H1 (cell line): ENCODE results near the gene ZNF496. TPM values are rescaled to one million over a fixed set of nuclear protein-coding genes. Genes with fewer than 3 reads are reported as not detected.
A peak's percentile ranks its signal among the peaks of the same experiment; 100 is the strongest.

Source experiments
- CTCF ChIA-PET: fragments of 300-600 bp; sonication (Branson Sonifier 250); formaldehyde crosslinking; loops from one replicate; lab custom pipeline; 2021; ENCODE audit not compliant: partially characterized antibody; lab: Charles Lee
- POLR2A ChIA-PET: fragments of 300-600 bp; sonication (Branson Sonifier 250); formaldehyde crosslinking; loops from one replicate; lab custom pipeline; 2021; ENCODE audit warnings: inconsistent platforms; ENCODE audit not compliant: partially characterized antibody; lab: Charles Lee
- DNase-seq, 2 experiments: peaks; one replicate each; pipeline versions ENCODE4 v3.0.0 to v3.0.0-alpha.2; 2010 to 2022; ENCODE audit warnings: low spot score in 2 of 2, low read depth in 1 of 2, mixed read lengths in 1 of 2
- FAIRE-seq: peaks from 2 replicates; lab custom pipeline; 2011; peaks lifted over from hg19 to GRCh38; lab: Jason Lieb, UNC
- H2AFZ ChIP-seq: 2 replicates; pipeline ENCODE4 v1.8.1; 2012; ENCODE audit warnings: low read length, inconsistent platforms
- H2AK5ac ChIP-seq: 2 replicates; pipeline ENCODE4 v1.6.1; 2013; ENCODE audit warnings: low read depth, low read length
- H2BK120ac ChIP-seq: replicated peaks from 2 replicates; pipeline ENCODE3; 2013; ENCODE audit warnings: low read depth, low read length, inconsistent platforms
- H2BK12ac ChIP-seq: 2 replicates; pipeline ENCODE4 v1.6.1; 2013; ENCODE audit warnings: low read depth, low read length
- H2BK15ac ChIP-seq: 2 replicates; pipeline ENCODE4 v1.6.1; 2013; ENCODE audit warnings: low read length
- H2BK20ac ChIP-seq: 2 replicates; pipeline ENCODE4 v1.6.1; 2013; ENCODE audit warnings: low read length
- H2BK5ac ChIP-seq: 2 replicates; pipeline ENCODE4 v1.6.1; 2013; ENCODE audit warnings: low read depth, low read length
- H3K14ac ChIP-seq: 2 replicates; pipeline ENCODE4 v1.6.1; 2013; ENCODE audit warnings: inconsistent platforms; ENCODE audit not compliant: insufficient read length
- H3K18ac ChIP-seq: 2 replicates; pipeline ENCODE4 v1.6.1; 2013; ENCODE audit warnings: low read length; ENCODE audit errors: extremely low read depth
- H3K23ac ChIP-seq: 2 replicates; pipeline ENCODE4 v1.6.1; 2013; ENCODE audit warnings: inconsistent platforms; ENCODE audit not compliant: insufficient read length
- H3K23me2 ChIP-seq: 2 replicates; pipeline ENCODE4 v1.6.1; 2013; ENCODE audit warnings: low read depth, low read length
- H3K27ac ChIP-seq: 2 replicates; pipeline ENCODE4 v1.6.1; 2011; ENCODE audit warnings: low read depth, low read length, inconsistent platforms
- H3K27me3 ChIP-seq, 4 experiments: replicated peaks in 1 of 4; 1 replicate in 1 of 4; 2 replicates in 3 of 4; pipeline versions ENCODE4 v1.6.1 to v1.8.1; 2011 to 2013; ENCODE audit warnings: low read length in 3 of 4, mild to moderate bottlenecking in 3 of 4, inconsistent platforms in 2 of 4, mixed read lengths in 2 of 4, moderate library complexity in 1 of 4; ENCODE audit not compliant: control insufficient read depth in 3 of 4, insufficient read depth in 3 of 4; ENCODE audit errors: extremely low read depth in 1 of 4
- H3K36me3 ChIP-seq, 4 experiments: 2 replicates each; pipeline versions ENCODE4 v1.6.1 to v1.8.1; 2011 to 2013; ENCODE audit warnings: mild to moderate bottlenecking in 4 of 4, low read length in 3 of 4, moderate library complexity in 2 of 4, control low read depth in 1 of 4, inconsistent platforms in 1 of 4; ENCODE audit not compliant: insufficient read depth in 4 of 4, control insufficient read depth in 2 of 4
- H3K4ac ChIP-seq: replicated peaks from 2 replicates; pipeline ENCODE3; 2013; ENCODE audit warnings: low read length, low read depth, mixed read lengths, inconsistent platforms; ENCODE audit not compliant: insufficient read length
- H3K4me1 ChIP-seq, 4 experiments: replicated peaks in 1 of 4; 1 replicate in 1 of 4; 2 replicates in 3 of 4; pipeline versions ENCODE4 v1.6.1 to v1.8.1; 2011 to 2013; ENCODE audit warnings: low read length in 3 of 4, inconsistent platforms in 2 of 4, mixed read lengths in 1 of 4; ENCODE audit not compliant: insufficient read depth in 4 of 4, control insufficient read depth in 3 of 4
- H3K4me2 ChIP-seq, 2 experiments: 2 replicates each; pipeline versions ENCODE4 v1.6.1 to v1.8.1; 2011 to 2013; ENCODE audit warnings: low read depth in 2 of 2, low read length in 2 of 2, control low read depth in 1 of 2, inconsistent platforms in 1 of 2, mild to moderate bottlenecking in 1 of 2; ENCODE audit not compliant: insufficient read depth in 1 of 2
- H3K4me3 ChIP-seq, 4 experiments: fragments of 200-600, 300-600 bp in 1 of 4; sonication (generic), shearing (Covaris generic), sonication (Bioruptor Twin) in 1 of 4; 2 replicates each; pipeline versions ENCODE4 v1.5.1 to v1.8.1; 2011 to 2016; ENCODE audit warnings: low read length in 4 of 4, low read depth in 3 of 4, control low read depth in 2 of 4, inconsistent platforms in 2 of 4, mild to moderate bottlenecking in 2 of 4, mixed read lengths in 1 of 4, moderate library complexity in 1 of 4; ENCODE audit not compliant: insufficient read depth in 2 of 4; ENCODE audit errors: extremely low read depth in 1 of 4
- H3K56ac ChIP-seq: replicated peaks from 2 replicates; pipeline ENCODE3; 2013; ENCODE audit warnings: low read depth, mild to moderate bottlenecking, mixed read lengths, low read length, inconsistent platforms; ENCODE audit not compliant: insufficient read length
- H3K79me1 ChIP-seq: 2 replicates; pipeline ENCODE4 v1.6.1; 2013; ENCODE audit warnings: low read depth, low read length, control low read depth
- H3K79me2 ChIP-seq, 2 experiments: 2 replicates each; pipeline versions ENCODE4 v1.6.1 to v1.8.1; 2012 to 2013; ENCODE audit warnings: low read length in 2 of 2, mild to moderate bottlenecking in 2 of 2, inconsistent platforms in 1 of 2; ENCODE audit not compliant: insufficient read depth in 2 of 2, control insufficient read depth in 1 of 2
- H3K9ac ChIP-seq, 4 experiments: replicated peaks in 1 of 4; 1 replicate in 1 of 4; 2 replicates in 3 of 4; pipeline versions ENCODE4 v1.6.1 to v1.8.1; 2011 to 2013; ENCODE audit warnings: low read depth in 3 of 4, low read length in 3 of 4, control low read depth in 2 of 4, mild to moderate bottlenecking in 2 of 4, moderate library complexity in 2 of 4, inconsistent platforms in 1 of 4; ENCODE audit errors: extremely low read depth in 1 of 4
- H3K9me3 ChIP-seq, 2 experiments: 2 replicates each; pipeline versions ENCODE4 v1.6.1 to v1.8.1; 2012 to 2013; ENCODE audit warnings: mild to moderate bottlenecking in 2 of 2, moderate library complexity in 2 of 2, control low read depth in 1 of 2, inconsistent platforms in 1 of 2, low read depth in 1 of 2, low read length in 1 of 2, mixed read lengths in 1 of 2; ENCODE audit not compliant: insufficient read depth in 2 of 2
- H4K20me1 ChIP-seq, 2 experiments: replicated peaks in 1 of 2; 2 replicates each; pipeline versions ENCODE3 to v1.8.1; 2011 to 2013; ENCODE audit warnings: inconsistent platforms in 2 of 2, low read length in 2 of 2, mild to moderate bottlenecking in 1 of 2; ENCODE audit not compliant: insufficient read depth in 2 of 2, control insufficient read depth in 1 of 2
- H4K5ac ChIP-seq: 2 replicates; pipeline ENCODE4 v1.6.1; 2013; ENCODE audit warnings: low read length, low read depth, mixed read lengths, inconsistent platforms; ENCODE audit not compliant: insufficient read length
- H4K8ac ChIP-seq: 2 replicates; pipeline ENCODE4 v1.8.0; 2013; ENCODE audit warnings: mild to moderate bottlenecking, moderate library complexity, low read length, inconsistent platforms; ENCODE audit not compliant: insufficient read depth; ENCODE audit errors: extremely low read depth
- H4K91ac ChIP-seq: replicated peaks from 2 replicates; pipeline ENCODE3; 2013; ENCODE audit warnings: low read length, mixed read lengths, inconsistent platforms; ENCODE audit not compliant: insufficient read length
- ASH2L ChIP-seq: fragments of 200-600, 300-600 bp; sonication (generic); IDR thresholded peaks from one replicate; pipeline ENCODE4 v1.7.1; 2017; ENCODE audit warnings: low read length
- CHD2 ChIP-seq: IDR thresholded peaks from 2 replicates; pipeline ENCODE4 v1.6.1; 2012; ENCODE audit warnings: low read length, improper control_type of control experiment
- FOSL1 ChIP-seq: IDR thresholded peaks from 2 replicates; pipeline ENCODE4 v1.6.1; 2011; ENCODE audit warnings: mild to moderate bottlenecking, low read depth, low read length, moderate library complexity; ENCODE audit not compliant: insufficient read depth
- GTF2F1 ChIP-seq: IDR thresholded peaks from 2 replicates; pipeline ENCODE4 v1.6.1; 2012; ENCODE audit warnings: low read depth, low read length, improper control_type of control experiment, borderline replicate concordance
- RNF2 ChIP-seq: fragments of 200-900, 300-1000 bp; sonication (generic); IDR thresholded peaks from 2 replicates; pipeline ENCODE4 v1.7.1; 2016; ENCODE audit warnings: borderline replicate concordance, low read depth, mild to moderate bottlenecking, antibody characterized with exemption, low read length; ENCODE audit not compliant: poor library complexity, severe bottlenecking; ENCODE audit errors: missing control alignments
- WGBS, 2 experiments: shearing (Covaris generic) in 1 of 2; methylation state at CpG; one replicate each; pipeline versions ENCODE4 v1.1.6 to v1.1.7; 2013 to 2015; ENCODE audit warnings: low lambda C conversion rate in 2 of 2, mixed read lengths in 2 of 2, inconsistent platforms in 1 of 2, low coverage in 1 of 2, missing lambda C conversion rate in 1 of 2; ENCODE audit not compliant: insufficient replicate concordance in 2 of 2, insufficient coverage in 1 of 2, insufficient read length in 1 of 2; ENCODE audit errors: extremely low coverage in 1 of 2, missing lambda C conversion rate in 1 of 2; 5-methylcytosine and 5-hydroxymethylcytosine counted together
- polyA plus RNA-seq, 7 experiments: library from polyadenylated mRNA; depleted of rRNA in 3 of 7; stranded (reverse) in 5 of 7; unstranded in 2 of 7; fragments of >200 nt in 5 of 7; fragments of 200-250 nt in 2 of 7; gene quantifications; 1 replicate in 5 of 7; 2 replicates in 1 of 7; 4 replicates in 1 of 7; pipeline versions ENCODE4 v1.2.1 to v1.2.3, GENCODE V29; 2011 to 2013; ENCODE audit warnings: missing spikeins in 2 of 7, mixed read lengths in 2 of 7
- total RNA-seq: library from RNA; stranded (reverse); fragmentation: NEBNext Ultra II Directional; extraction: Animal tissue kit (Norgen Biotek cat#: 25700); gene quantifications from 2 replicates; pipeline ENCODE4 v1.2.1, GENCODE V29; 2021

The ZNF496 gene
- total and polyA plus RNA-seq, 2 of the 8 experiments (the other 6 are each of a cell fraction or from before 2014, with no cell fraction given): 27.9 to 71.4 TPM

DNA sequence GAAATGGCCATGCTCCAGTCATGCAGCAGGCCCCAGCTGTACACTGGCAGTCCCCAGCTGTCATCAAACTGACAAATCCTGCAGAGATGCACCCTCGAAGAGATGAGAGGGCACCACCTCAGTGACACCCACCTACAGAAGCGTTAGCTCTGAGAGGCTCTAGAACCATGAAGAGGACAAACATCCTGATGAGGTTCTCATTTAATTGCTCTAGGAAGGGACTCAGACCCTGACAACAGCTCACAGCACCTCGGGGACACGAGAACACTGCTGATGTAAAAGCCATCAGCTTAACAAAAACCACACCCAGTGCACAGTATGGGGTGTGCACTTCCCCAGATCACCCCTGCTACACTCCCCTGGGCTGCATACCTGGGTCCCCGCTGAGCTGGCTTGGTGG lies 3.4 kb downstream of the ZNF496 start:
- Histone ChIP-seq H2BK12ac (no peak overlapping the region), H3K27ac (no peak overlapping the region), H3K14ac (no peak overlapping the region), H3K4me1 (peaks cover 6 to 11% (median 10%) of the 10 kb centered on the region in 4 experiments), H3K27me3 (no peaks in the 10 kb centered on the region), H4K8ac (peak overlapping the region; percentile 41; the same call in 1 of the 2 replicates), H2BK15ac (no peak overlapping the region), H3K23me2 (peaks cover 9% of the 10 kb centered on the region), H3K4me3 (no peak overlapping the region), H4K5ac (no peak overlapping the region), H3K79me2 (peaks cover 3 to 46% of the 10 kb centered on the region in 2 experiments; a peak in 3 of 4 replicates), H3K23ac (no peak overlapping the region), H2BK20ac (no peak overlapping the region), H3K36me3 (peaks cover 22 to 54% (median 34%) of the 10 kb centered on the region in 4 experiments; a peak in 7 of 8 replicates), H2AFZ (no peak overlapping the region), H2BK120ac (no peak overlapping the region), H3K18ac (no peak overlapping the region), H2BK5ac (no peak overlapping the region), H3K9me3 (no peaks in the 10 kb centered on the region), H3K4me2 (no peak overlapping the region), H4K91ac (no peak overlapping the region), H4K20me1 (peaks cover 2 to 20% of the 10 kb centered on the region in 2 experiments), H3K56ac (no peak overlapping the region), H3K9ac (no peak overlapping the region), H3K79me1 (peaks cover 21% of the 10 kb centered on the region; the same call in 1 of the 2 replicates), H3K4ac (no peak overlapping the region), H2AK5ac (no peak overlapping the region)
- 92% methylated on average over 5 of the region's 5 CpGs; no CpG with 5 or more reads in 1 of the 2 experiments for WGBS, 2 experiments
- TF ChIP-seq CHD2 (no peak), RNF2 (no peak), GTF2F1 (no peak), FOSL1 (no peak), ASH2L (no peak)
- POLR2A ChIA-PET: interaction anchor here (0.8 to 5.3 kb wide), 7 partner anchors 9 to 36 kb away, joined by 3 to 31 read pairs (median 3); no protein-coding TSS in a partner anchor
- CTCF ChIA-PET: interaction anchor here (0.5 to 2.3 kb wide), 3 partner anchors 11 to 640 kb away, joined by 4 to 11 read pairs (median 4); no protein-coding TSS in a partner anchor
- no peak for DNase-seq
- no peak for FAIRE-seq
